Measurements from ENCODE around the gene ARL8A.

The ARL8A gene

GRCh38 chr1:202106340-202107254 is 37.9 kb downstream of the ARL8A start:
- Histone ChIP-seq H4K8ac (ENCODE audit: low read depth, low read length) (no peak overlapping the region), H2BK15ac (replicated peaks; ENCODE audit: low read depth) (no peak overlapping the region), H3K27me3 (ENCODE audit: insufficient read depth, low read length, poor library complexity) (no peaks in the 10 kb centered on the region), H2AK5ac (ENCODE audit: low read length) (peak overlapping the region; percentile 46), H2BK120ac (ENCODE audit: low read depth, low read length) (no peak overlapping the region), H3K4me3 (ENCODE audit: low read length) (no peak overlapping the region), H4K5ac (ENCODE audit: low read length) (no peak overlapping the region), H3K18ac (ENCODE audit: low read length) (no peak overlapping the region), H2BK5ac (ENCODE audit: low read length) (no peak overlapping the region), H3K4me2 (ENCODE audit: low read length) (no peak overlapping the region), H3K27ac (ENCODE audit: low read depth, low read length) (no peak overlapping the region), H3K79me1 (ENCODE audit: low read length) (no peaks in the 10 kb centered on the region), H3K79me2 (ENCODE audit: control insufficient read depth, insufficient read depth, low read length) (no peaks in the 10 kb centered on the region), H3K36me3 (ENCODE audit: control insufficient read depth, insufficient read depth, low read length) (no peaks in the 10 kb centered on the region), H3K4ac (ENCODE audit: low read depth, low read length) (no peak overlapping the region), H3K23ac (ENCODE audit: low read length) (no peak overlapping the region), H3K4me1 (ENCODE audit: control insufficient read depth, low read depth, low read length) (peaks cover 2% of the 10 kb centered on the region), H3K56ac (ENCODE audit: low read length) (peak overlapping the region; percentile 56), H3K9ac (ENCODE audit: low read length) (no peak overlapping the region)
- no CpG with 5 or more reads among the region's 10 CpGs for WGBS (ENCODE audit: extremely low coverage, insufficient coverage, low lambda C conversion rate)
- DNase-seq: no peak

- H2BK5ac ChIP-seq (ENCODE audit: low read length): peak overlapping the region; percentile 42
- no peak overlapping the region for H3K23ac ChIP-seq (ENCODE audit: low read length)
- no peak overlapping the region for H2BK120ac ChIP-seq (ENCODE audit: low read depth, low read length)
- no peak overlapping the region for H3K4ac ChIP-seq (ENCODE audit: low read depth, low read length)
- H4K5ac ChIP-seq (ENCODE audit: low read length): no peak overlapping the region
- peaks cover 2% of the 10 kb centered on the region for H3K4me1 ChIP-seq (ENCODE audit: control insufficient read depth, low read depth, low read length)
- peak overlapping the region; percentile 71 for H3K56ac ChIP-seq (ENCODE audit: low read length)
- no peaks in the 10 kb centered on the region for H3K79me1 ChIP-seq (ENCODE audit: low read length)
- peak; percentile 97 for DNase-seq
- no peak overlapping the region for H3K4me3 ChIP-seq (ENCODE audit: low read length)
- peak overlapping the region; percentile 38 for H3K9ac ChIP-seq (ENCODE audit: low read length)
- H2BK15ac ChIP-seq (replicated peaks; ENCODE audit: low read depth): no peak overlapping the region
- no peaks in the 10 kb centered on the region for H3K36me3 ChIP-seq (ENCODE audit: control insufficient read depth, insufficient read depth, low read length)
- no peak overlapping the region for H3K4me2 ChIP-seq (ENCODE audit: low read length)
- no CpG with 5 or more reads among the region's 10 CpGs for WGBS (ENCODE audit: extremely low coverage, insufficient coverage, low lambda C conversion rate)
- no peak overlapping the region for H2AK5ac ChIP-seq (ENCODE audit: low read length)
- H3K79me2 ChIP-seq (ENCODE audit: control insufficient read depth, insufficient read depth, low read length): no peaks in the 10 kb centered on the region
- no peak overlapping the region for H4K8ac ChIP-seq (ENCODE audit: low read depth, low read length)
- no peaks in the 10 kb centered on the region for H3K27me3 ChIP-seq (ENCODE audit: insufficient read depth, low read length, poor library complexity)
- peak overlapping the region; percentile 18 for H3K27ac ChIP-seq (ENCODE audit: low read depth, low read length)
- H3K18ac ChIP-seq (ENCODE audit: low read length): no peak overlapping the region
Observed at GRCh38 chr1:202105571-202106339, 38.8 kb downstream of the ARL8A start.

GRCh38 chr1:202104073-202104472 is 40.5 kb downstream of the ARL8A start:
- no peak overlapping the region for H2BK120ac ChIP-seq (ENCODE audit: low read depth, low read length)
- H3K36me3 ChIP-seq (ENCODE audit: control insufficient read depth, insufficient read depth, low read length): no peaks in the 10 kb centered on the region
- H3K9ac ChIP-seq (ENCODE audit: low read length): no peak overlapping the region
- no peaks in the 10 kb centered on the region for H3K79me2 ChIP-seq (ENCODE audit: control insufficient read depth, insufficient read depth, low read length)
- WGBS (ENCODE audit: extremely low coverage, insufficient coverage, low lambda C conversion rate): no CpG with 5 or more reads among the region's 10 CpGs
- H2BK5ac ChIP-seq (ENCODE audit: low read length): no peak overlapping the region
- H3K4me3 ChIP-seq (ENCODE audit: low read length): no peak overlapping the region
- H4K8ac ChIP-seq (ENCODE audit: low read depth, low read length): no peak overlapping the region
- H3K27me3 ChIP-seq (ENCODE audit: insufficient read depth, low read length, poor library complexity): no peaks in the 10 kb centered on the region
- no peak overlapping the region for H3K18ac ChIP-seq (ENCODE audit: low read length)
- H3K4me2 ChIP-seq (ENCODE audit: low read length): no peak overlapping the region
- no peaks in the 10 kb centered on the region for H3K79me1 ChIP-seq (ENCODE audit: low read length)
- H3K56ac ChIP-seq (ENCODE audit: low read length): no peak overlapping the region
- DNase-seq: no peak
- H2AK5ac ChIP-seq (ENCODE audit: low read length): no peak overlapping the region
- no peak overlapping the region for H2BK15ac ChIP-seq (replicated peaks; ENCODE audit: low read depth)
- H3K4ac ChIP-seq (ENCODE audit: low read depth, low read length): no peak overlapping the region
- no peak overlapping the region for H3K27ac ChIP-seq (ENCODE audit: low read depth, low read length)
- H3K23ac ChIP-seq (ENCODE audit: low read length): no peak overlapping the region
- H3K4me1 ChIP-seq (ENCODE audit: control insufficient read depth, low read depth, low read length): peaks cover 2% of the 10 kb centered on the region
- no peak overlapping the region for H4K5ac ChIP-seq (ENCODE audit: low read length)

- Histone ChIP-seq H3K36me3 (ENCODE audit: control insufficient read depth, insufficient read depth, low read length) (no peaks in the 10 kb centered on the region), H2BK5ac (ENCODE audit: low read length) (peak overlapping the region; percentile 84), H2BK120ac (ENCODE audit: low read depth, low read length) (peak overlapping the region; percentile 5), H3K79me2 (ENCODE audit: control insufficient read depth, insufficient read depth, low read length) (no peaks in the 10 kb centered on the region), H2BK15ac (replicated peaks; ENCODE audit: low read depth) (no peak overlapping the region), H3K23ac (ENCODE audit: low read length) (no peak overlapping the region), H4K8ac (ENCODE audit: low read depth, low read length) (no peak overlapping the region), H3K4me1 (ENCODE audit: control insufficient read depth, low read depth, low read length) (peaks cover 2% of the 10 kb centered on the region), H3K79me1 (ENCODE audit: low read length) (no peaks in the 10 kb centered on the region), H3K27me3 (ENCODE audit: insufficient read depth, low read length, poor library complexity) (no peaks in the 10 kb centered on the region), H4K5ac (ENCODE audit: low read length) (no peak overlapping the region), H3K56ac (ENCODE audit: low read length) (no peak overlapping the region), H3K18ac (ENCODE audit: low read length) (peak overlapping the region; percentile 86), H3K4me3 (ENCODE audit: low read length) (no peak overlapping the region), H3K9ac (ENCODE audit: low read length) (no peak overlapping the region), H2AK5ac (ENCODE audit: low read length) (no peak overlapping the region), H3K27ac (ENCODE audit: low read depth, low read length) (peak overlapping the region; percentile 59), H3K4me2 (ENCODE audit: low read length) (no peak overlapping the region), H3K4ac (ENCODE audit: low read depth, low read length) (peak overlapping the region; percentile 72)
- DNase-seq: peak; percentile 53
- WGBS (ENCODE audit: extremely low coverage, insufficient coverage, low lambda C conversion rate): no CpG with 5 or more reads among the region's 4 CpGs
Observed at GRCh38 chr1:202101184-202101583, 43.4 kb downstream of the ARL8A start.

- no peaks in the 10 kb centered on the region for H3K4me1 ChIP-seq (ENCODE audit: control insufficient read depth, low read depth, low read length)
- no peak overlapping the region for H3K9ac ChIP-seq (ENCODE audit: low read length)
- no peak overlapping the region for H3K4me3 ChIP-seq (ENCODE audit: low read length)
- H3K23ac ChIP-seq (ENCODE audit: low read length): no peak overlapping the region
- no peaks in the 10 kb centered on the region for H3K36me3 ChIP-seq (ENCODE audit: control insufficient read depth, insufficient read depth, low read length)
- H3K27ac ChIP-seq (ENCODE audit: low read depth, low read length): no peak overlapping the region
- H2BK120ac ChIP-seq (ENCODE audit: low read depth, low read length): no peak overlapping the region
- H3K4me2 ChIP-seq (ENCODE audit: low read length): no peak overlapping the region
- no peak for DNase-seq
- no CpG with 5 or more reads among the region's 6 CpGs for WGBS (ENCODE audit: extremely low coverage, insufficient coverage, low lambda C conversion rate)
- no peaks in the 10 kb centered on the region for H3K79me2 ChIP-seq (ENCODE audit: control insufficient read depth, insufficient read depth, low read length)
- no peak overlapping the region for H3K56ac ChIP-seq (ENCODE audit: low read length)
- H3K18ac ChIP-seq (ENCODE audit: low read length): no peak overlapping the region
- no peaks in the 10 kb centered on the region for H3K27me3 ChIP-seq (ENCODE audit: insufficient read depth, low read length, poor library complexity)
- no peak overlapping the region for H2BK5ac ChIP-seq (ENCODE audit: low read length)
- H2AK5ac ChIP-seq (ENCODE audit: low read length): no peak overlapping the region
- H3K4ac ChIP-seq (ENCODE audit: low read depth, low read length): no peak overlapping the region
- H2BK15ac ChIP-seq (replicated peaks; ENCODE audit: low read depth): no peak overlapping the region
- no peak overlapping the region for H4K8ac ChIP-seq (ENCODE audit: low read depth, low read length)
- H4K5ac ChIP-seq (ENCODE audit: low read length): no peak overlapping the region
- H3K79me1 ChIP-seq (ENCODE audit: low read length): no peaks in the 10 kb centered on the region
Observed at GRCh38 chr1:202093858-202094257, 50.7 kb downstream of the ARL8A start.

All from mesendoderm (in vitro differentiated cells).